OCI-LY7 (cell line): ENCODE results near the gene NRAP. TPM values are rescaled to one million over a fixed set of nuclear protein-coding genes. Genes with fewer than 3 reads are reported as not detected.

Experiments used
- BruUV-seq: library from RNA; stranded (reverse); fragments of 400-500 nt; replicated peaks from 2 replicates; lab custom pipeline; 2021; lab: Mats Ljungman, UMichigan
- CTCF ChIA-PET: fragments of 300-600 bp; sonication (Branson Sonifier 250); formaldehyde crosslinking; loops from one replicate; lab custom pipeline; 2022; ENCODE audit warnings: antibody characterized with exemption; ENCODE audit not compliant: unreplicated experiment; lab: Charles Lee
- POLR2A ChIA-PET: fragments of 300-600 bp; sonication (Branson Sonifier 250); formaldehyde crosslinking; loops from one replicate; lab custom pipeline; 2022; ENCODE audit warnings: antibody characterized with exemption; lab: Charles Lee
- DNase-seq: peaks from one replicate; pipeline ENCODE4 v3.0.0-alpha.2; 2015; ENCODE audit warnings: low spot score
- H2AFZ ChIP-seq: fragments of 200-600 bp; sonication (generic), shearing (Covaris generic); 2 replicates; pipeline ENCODE4 v1.6.1; 2014; ENCODE audit warnings: mild to moderate bottlenecking, antibody characterized with exemption, low read length, moderate library complexity
- H3K27ac ChIP-seq: fragments of 200-600 bp; sonication (generic); 2 replicates; pipeline ENCODE4 v1.5.1; 2014; ENCODE audit warnings: mixed run types, low read depth, mild to moderate bottlenecking, moderate library complexity, low read length, inconsistent platforms; ENCODE audit not compliant: poor library complexity, severe bottlenecking
- H3K36me3 ChIP-seq: fragments of 200-600 bp; sonication (generic); 2 replicates; pipeline ENCODE4 v1.6.1; 2014; ENCODE audit warnings: mild to moderate bottlenecking, antibody characterized with exemption, low read length, moderate library complexity, mixed read lengths; ENCODE audit not compliant: insufficient read depth
- H3K4me1 ChIP-seq: fragments of 200-600 bp; sonication (generic); 2 replicates; pipeline ENCODE4 v1.5.1; 2014; ENCODE audit warnings: mild to moderate bottlenecking, low read length; ENCODE audit not compliant: insufficient read depth, poor library complexity, severe bottlenecking
- H3K4me2 ChIP-seq: fragments of 200-600 bp; sonication (generic); 2 replicates; pipeline ENCODE4 v1.6.1; 2014; ENCODE audit warnings: mild to moderate bottlenecking, low read length
- H3K4me3 ChIP-seq: fragments of 200-600 bp; sonication (generic); 2 replicates; pipeline ENCODE4 v1.5.1; 2014; ENCODE audit warnings: mild to moderate bottlenecking, low read depth, low read length; ENCODE audit not compliant: poor library complexity, severe bottlenecking
- H3K79me2 ChIP-seq: fragments of 200-600 bp; sonication (generic); 2 replicates; pipeline ENCODE4 v1.6.1; 2016; ENCODE audit warnings: low read depth, mild to moderate bottlenecking, low read length, moderate library complexity, mixed read lengths; ENCODE audit not compliant: insufficient read depth
- H3K9me2 ChIP-seq: fragments of 200-600 bp; sonication (generic); 2 replicates; pipeline ENCODE4 v1.6.1; 2016; ENCODE audit warnings: mild to moderate bottlenecking, low read length, mixed read lengths; ENCODE audit not compliant: insufficient read depth
- H3K9me3 ChIP-seq: fragments of 200-600 bp; sonication (generic); 2 replicates; pipeline ENCODE4 v1.6.1; 2014; ENCODE audit warnings: mild to moderate bottlenecking, mixed run types, low read length, mixed read lengths
- H4K20me1 ChIP-seq: fragments of 200-600 bp; sonication (generic); 2 replicates; pipeline ENCODE4 v1.6.1; 2014; ENCODE audit warnings: mild to moderate bottlenecking, antibody characterized with exemption, low read length, moderate library complexity, mixed read lengths; ENCODE audit not compliant: insufficient read depth
- CTCF ChIP-seq: fragments of 200-600 bp; sonication (generic); conservative IDR thresholded peaks from 2 replicates; pipeline ENCODE4 v1.5.1; 2014; ENCODE audit warnings: mild to moderate bottlenecking, antibody characterized with exemption, low read length, moderate library complexity, mixed read lengths
- EZH2phosphoT487 ChIP-seq: fragments of 200-600 bp; sonication (generic); IDR thresholded peaks from 2 replicates; pipeline ENCODE4 v1.6.1; 2018; ENCODE audit warnings: low read depth, borderline replicate concordance, mild to moderate bottlenecking, mixed run types, antibody characterized with exemption, low read length, moderate library complexity, mixed read lengths
- intact Hi-C: fragments of 100-400 bp; cut with micrococcal nuclease; formaldehyde crosslinking; loops from one replicate; pipeline ENCODE4 v1.10.0; 2022; ENCODE audit not compliant: unreplicated experiment
- total RNA-seq, 2 experiments: library from RNA; depleted of rRNA in 1 of 2; stranded (reverse); fragments of >200 nt in 1 of 2; shearing (Covaris generic) in 1 of 2; gene quantifications; 2 replicates each; pipeline ENCODE4 v1.2.3, GENCODE V29; 2014 to 2022

The NRAP gene
- total RNA-seq, 2 experiments from 2014 or later, result not detected

GRCh38 chr10:113644185-113645120 lies 19.4 kb downstream of the NRAP start:
- ChIA-PET POLR2A (interaction anchor here (0.6 kb wide), 1 partner anchor 201 kb away, joined by 3 read pairs; no protein-coding TSS in a partner anchor), CTCF (no interaction called here)
- 0 out of 2 replicates have a peak overlapping the region, but pooled peaks have one; percentile 10 for H2AFZ ChIP-seq
- no peaks in the 10 kb centered on the region for H3K4me1 ChIP-seq
- H3K27ac ChIP-seq, result no peak overlapping the region
- H3K4me2 ChIP-seq, result no peak overlapping the region
- no peaks in the 10 kb centered on the region for H4K20me1 ChIP-seq
- H3K9me2 ChIP-seq, result no peaks in the 10 kb centered on the region
- TF ChIP-seq CTCF (no peak), EZH2phosphoT487 (no peak)
- BruUV-seq, result no TSS peak
- intact Hi-C loops, result no loop called here
- no peaks in the 10 kb centered on the region for H3K36me3 ChIP-seq
- no peak for DNase-seq
- no peaks in the 10 kb centered on the region for H3K79me2 ChIP-seq
- H3K9me3 ChIP-seq, result no peaks in the 10 kb centered on the region
- H3K4me3 ChIP-seq, result no peak overlapping the region

GRCh38 chr10:113643183-113643582 lies 20.7 kb downstream of the NRAP start:
- Histone ChIP-seq H3K4me1 (no peaks in the 10 kb centered on the region), H3K79me2 (no peaks in the 10 kb centered on the region), H3K4me3 (no peak overlapping the region), H3K36me3 (no peaks in the 10 kb centered on the region), H3K27ac (no peak overlapping the region), H2AFZ (no peak overlapping the region), H3K4me2 (no peak overlapping the region), H4K20me1 (no peaks in the 10 kb centered on the region), H3K9me2 (no peaks in the 10 kb centered on the region), H3K9me3 (no peaks in the 10 kb centered on the region)
- no peak for TF ChIP-seq CTCF
- no peak for TF ChIP-seq EZH2phosphoT487
- ChIA-PET POLR2A (interaction anchor here (0.6 kb wide), 1 partner anchor 501 kb away, joined by 3 read pairs; no protein-coding TSS in a partner anchor), CTCF (no interaction called here)
- intact Hi-C loops, result no loop called here
- BruUV-seq, result no TSS peak
- no peak for DNase-seq

GRCh38 chr10:113641702-113642101 lies 22.1 kb downstream of the NRAP start:
- Histone ChIP-seq H4K20me1 (no peaks in the 10 kb centered on the region), H3K27ac (no peak overlapping the region), H3K4me2 (no peak overlapping the region), H3K4me1 (no peaks in the 10 kb centered on the region), H3K9me3 (no peaks in the 10 kb centered on the region), H3K9me2 (no peaks in the 10 kb centered on the region), H3K79me2 (no peaks in the 10 kb centered on the region), H3K4me3 (no peak overlapping the region), H2AFZ (no peak overlapping the region), H3K36me3 (no peaks in the 10 kb centered on the region)
- no TSS peak for BruUV-seq
- no peak for DNase-seq
- ChIA-PET CTCF (no interaction called here), POLR2A (no interaction called here)
- TF ChIP-seq EZH2phosphoT487 (no peak), CTCF (no peak)
- intact Hi-C loops, result no loop called here
